ENCODE results near the gene ASB18. TPM values are rescaled to one million over a fixed set of nuclear protein-coding genes. Genes with fewer than 3 reads are reported as not detected.

ASB18 gene
- total and polyA plus RNA-seq, 2 donors (not counting 3 experiments of a cell fraction or from before 2014, with no cell fraction given): not detected

DNA sequence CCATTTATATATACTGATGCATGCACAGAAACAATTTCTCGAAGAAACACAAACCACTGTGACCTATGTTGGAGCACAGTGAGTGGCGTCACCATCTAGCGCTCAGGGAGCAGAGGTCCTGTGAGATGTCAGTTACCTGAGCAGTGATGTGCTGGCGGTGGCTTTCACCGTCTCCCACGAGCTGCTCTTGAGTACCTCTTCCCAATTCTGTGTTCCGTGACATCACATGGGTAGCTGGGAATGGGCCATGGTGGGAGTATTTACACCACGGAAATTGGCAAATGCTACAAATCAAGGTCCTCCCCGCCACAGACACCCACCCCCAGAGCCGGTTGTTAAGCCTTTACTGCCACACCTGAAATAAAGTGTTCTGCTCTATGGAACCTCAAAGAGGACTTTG is 120.4 kb downstream of the ASB18 start:
- Histone ChIP-seq H3K4me3 (replicated peaks in 1 of 3; ENCODE audit: insufficient read depth in 1 of 3, low read depth in 1 of 3, low read length in 3 of 3) (no peak overlapping the region), H3K36me3 (ENCODE audit: control insufficient read depth in 2 of 2, extremely low read depth in 1 of 2, insufficient read depth in 2 of 2, low read length in 2 of 2) (no peaks in the 10 kb centered on the region), H2AFZ (ENCODE audit: low read depth, low read length) (no peak overlapping the region), H3K27me3 (ENCODE audit: control insufficient read depth in 2 of 2, insufficient read depth in 2 of 2, low read length in 2 of 2) (no peaks in the 10 kb centered on the region), H3K4me1 (ENCODE audit: control insufficient read depth, extremely low read depth, insufficient read depth, low read length) (no peaks in the 10 kb centered on the region), H3K9ac (replicated peaks; ENCODE audit: extremely low read depth, insufficient read depth, low read length) (no peak overlapping the region), H3K27ac (ENCODE audit: insufficient read depth, low read depth, low read length) (no peak overlapping the region), H3K9me1 (replicated peaks; ENCODE audit: control insufficient read depth, extremely low read depth, insufficient read depth, low read length) (no peaks in the 10 kb centered on the region), H3K9me3 (replicated peaks; ENCODE audit: control insufficient read depth, insufficient read depth, low read length) (no peaks in the 10 kb centered on the region), H3K4me2 (ENCODE audit: insufficient read depth, low read length) (no peak overlapping the region), H3K79me2 (ENCODE audit: control insufficient read depth, insufficient read depth, low read length) (no peaks in the 10 kb centered on the region), H4K20me1 (replicated peaks; ENCODE audit: control insufficient read depth, extremely low read depth, insufficient read depth, low read length) (no peaks in the 10 kb centered on the region)
- ChIA-PET CTCF (interaction anchor here (1.4 to 2.3 kb wide), 3 partner anchors 34 to 364 kb away, joined by 5 to 10 read pairs (median 10); no protein-coding TSS in a partner anchor), POLR2A (no interaction called here)
- intact Hi-C loops (cut with micrococcal nuclease) (loop anchor here (1.0 kb wide), 1 partner anchor 34 kb away; no protein-coding TSS in a partner anchor), dilution Hi-C loops (cut with MboI; ENCODE audit: extremely low pct_ligation_motif_present, low sequenced_read_pairs) (no loop called here)
- DNase-seq (ENCODE audit: low read depth, low spot score) (no peak), FAIRE-seq (no peak)
- TF ChIP-seq POLR2AphosphoS5 (IDR thresholded peaks at IDR 0.05; ENCODE audit: insufficient read depth, low read depth, low read length): no peak
- TF ChIP-seq EZH2 (IDR thresholded peaks at IDR 0.05; ENCODE audit: borderline replicate concordance, low read depth, low read length, severe bottlenecking): no peak
- TF ChIP-seq CTCF (IDR thresholded peaks at IDR 0.05; ENCODE audit: extremely low read depth in 1 of 2, insufficient read depth in 1 of 2, low read depth in 1 of 2, low read length in 2 of 2): no peak
- TF ChIP-seq JUN (IDR thresholded peaks at IDR 0.05; ENCODE audit: borderline replicate concordance, insufficient read depth, insufficient read length, low read depth): no peak
- no peak for TF ChIP-seq POLR2A (IDR thresholded peaks at IDR 0.05; ENCODE audit: low read depth, low read length)
- TF ChIP-seq FOS (IDR thresholded peaks at IDR 0.05; ENCODE audit: borderline replicate concordance, insufficient read depth, low read length): no peak
- no peak for TF ChIP-seq MAX (IDR thresholded peaks at IDR 0.05; ENCODE audit: insufficient read depth, insufficient read length)
- TF ChIP-seq MYC (IDR thresholded peaks at IDR 0.05; ENCODE audit: low read depth, low read length): no peak
- no peak for TF ChIP-seq GATA2 (IDR thresholded peaks at IDR 0.05; ENCODE audit: insufficient read depth, insufficient read length, low read depth, low read length)
- BruUV-seq (replicated peaks): no TSS peak

Small RNA genes lying within 50 kb of the gene (small RNA-seq; reads per million reads assigned to genes)
- gene RF00019 (ENCODE audit: insufficient read depth, insufficient read length, low read depth, low replicate concordance): not detected
- not detected for gene RNU1-31P (ENCODE audit: insufficient read depth, insufficient read length, low read depth, low replicate concordance)

Other genes starting within 250 kb of the ASB18 start
- gene GBX2, start 96.0 kb downstream of the ASB18 start, total RNA-seq: 3.6 TPM in 2 replicates
- gene GBX2, start 96.0 kb downstream of the ASB18 start, polyA plus RNA-seq: 2.4 and 3.0 TPM in 2 replicates

Measured in endothelial cell of umbilical vein (primary cell).